ENCODE measurements around the gene RYR2.
"Not testable (repeated sequence)": the region's sequence is repeated elsewhere in the genome, so short reads cannot be mapped to it uniquely, and the experiment has no call there.

Gene RYR2

GRCh38 chr1:237809099-237809498, 767.1 kb downstream of the RYR2 start:
- no peak for DNase-seq (ENCODE audit: low read depth)
- H3K4me3 ChIP-seq (ENCODE audit: low read depth, low read length), result no peak overlapping the region
- no peak for TF ChIP-seq CTCF (IDR thresholded peaks at IDR 0.05; ENCODE audit: control insufficient read depth, extremely low read depth, insufficient read depth)

DNA sequence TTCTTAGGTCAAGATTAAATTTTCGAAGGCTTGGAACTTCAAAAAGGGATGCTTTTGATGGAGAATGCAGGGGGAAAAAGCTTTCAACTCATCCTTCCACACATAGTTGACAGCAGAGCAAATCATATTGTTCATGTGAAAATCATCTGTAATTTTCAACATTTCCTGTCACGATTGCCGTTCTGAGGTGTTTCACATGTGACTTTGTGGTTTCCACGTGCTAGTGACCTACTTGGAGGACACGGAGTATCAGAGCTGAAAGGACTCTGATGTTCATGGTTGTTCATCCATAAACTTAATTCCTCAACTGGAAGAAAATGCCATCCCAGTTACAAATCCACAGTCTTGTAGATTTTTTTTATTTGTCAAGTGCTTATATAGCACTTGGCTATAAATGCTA, 769.6 kb downstream of the RYR2 start:
- no peak for TF ChIP-seq CTCF (IDR thresholded peaks at IDR 0.05; ENCODE audit: control insufficient read depth, extremely low read depth, insufficient read depth)

DNA sequence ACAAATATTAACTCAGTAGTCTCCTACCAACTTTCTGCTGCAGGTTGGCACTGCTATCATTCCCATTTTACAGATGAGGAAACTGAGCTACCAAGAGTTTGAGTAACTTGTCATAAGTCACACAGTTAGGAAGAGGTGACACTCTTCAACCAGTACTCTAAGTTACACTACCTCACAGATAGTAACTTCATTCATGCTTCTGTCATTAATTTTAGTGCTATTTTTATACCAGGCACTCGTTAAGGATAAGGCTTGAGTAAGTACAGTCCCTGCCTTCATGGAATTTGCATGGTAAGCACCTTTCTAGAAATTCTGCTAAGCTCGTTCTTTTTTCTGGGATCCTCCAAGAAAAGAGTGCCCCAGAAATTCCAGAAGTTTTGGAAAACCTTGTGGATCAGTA, 770.1 kb downstream of the RYR2 start:
- no peak for TF ChIP-seq CTCF (IDR thresholded peaks at IDR 0.05; ENCODE audit: control insufficient read depth, extremely low read depth, insufficient read depth)
- DNase-seq (ENCODE audit: low read depth), result no peak
- H3K4me3 ChIP-seq (ENCODE audit: low read depth, low read length), result no peak overlapping the region

More for the DNA sequence above, 769.6 kb downstream of the RYR2 start:
- H3K4me3 ChIP-seq (ENCODE audit: low read depth, low read length), result no peak overlapping the region
- DNase-seq (ENCODE audit: low read depth), result no peak

DNA sequence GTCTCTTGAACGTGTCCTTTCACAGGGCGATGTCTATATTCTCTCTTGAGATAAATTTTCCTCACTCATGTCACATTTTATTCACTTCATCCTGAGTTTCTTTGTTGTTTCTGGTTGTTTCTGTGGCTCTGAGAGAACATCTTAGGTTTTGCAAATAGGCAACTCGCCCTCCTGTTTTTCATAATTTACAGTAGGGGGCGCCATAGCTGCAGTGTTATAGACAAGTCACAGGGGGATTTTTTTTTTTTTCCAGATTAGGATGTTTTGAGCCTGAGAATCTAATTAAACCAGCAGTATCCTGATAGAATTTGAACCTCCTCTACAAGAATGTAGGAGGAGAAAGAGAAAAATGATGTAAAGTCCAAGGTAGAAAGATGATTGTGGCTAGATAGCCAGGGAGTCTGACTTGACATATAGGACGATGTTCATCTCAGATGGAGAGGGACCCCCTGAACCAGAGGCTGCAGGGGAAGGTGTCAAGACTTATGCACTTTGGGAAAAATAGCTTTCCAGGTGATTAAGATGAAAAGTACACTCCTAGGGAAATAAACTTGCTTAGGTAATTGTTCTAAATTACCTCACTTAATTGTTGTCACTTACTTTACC, 772.4 kb downstream of the RYR2 start:
- no peak overlapping the region for H3K4me3 ChIP-seq (ENCODE audit: low read depth, low read length)
- TF ChIP-seq CTCF (IDR thresholded peaks at IDR 0.05; ENCODE audit: control insufficient read depth, extremely low read depth, insufficient read depth), result peak; percentile 47
- DNase-seq (ENCODE audit: low read depth), result no peak

- no peak for DNase-seq (ENCODE audit: low read depth)
- TF ChIP-seq CTCF (IDR thresholded peaks at IDR 0.05; ENCODE audit: control insufficient read depth, extremely low read depth, insufficient read depth), result no peak
- no peak overlapping the region for H3K4me3 ChIP-seq (ENCODE audit: low read depth, low read length)
Observed at GRCh38 chr1:237817277-237817676, 775.3 kb downstream of the RYR2 start.

GRCh38 chr1:237820634-237821033, 778.6 kb downstream of the RYR2 start:
- H3K4me3 ChIP-seq (ENCODE audit: low read depth, low read length); DNase-seq (ENCODE audit: low read depth): not testable (repeated sequence)

- H3K4me3 ChIP-seq (ENCODE audit: low read depth, low read length), result no peak overlapping the region
- no peak for TF ChIP-seq CTCF (IDR thresholded peaks at IDR 0.05; ENCODE audit: control insufficient read depth, extremely low read depth, insufficient read depth)
- no peak for DNase-seq (ENCODE audit: low read depth)
Observed at GRCh38 chr1:237832858-237833257, 790.9 kb downstream of the RYR2 start.
